Activated CD4-positive, alpha-beta T cell treated with anti-CD3 and anti-CD28 coated beads, Interleukin-2, amount 10 ng/mL, durations not matched to agents 7 days and 5 days (primary cell): Measurements from ENCODE around the gene GCGR. TPM values are rescaled to one million over a fixed set of nuclear protein-coding genes. Genes with fewer than 3 reads are reported as not detected.

Experiments used
- CTCF ChIA-PET: fragments of 350-600 bp; sonication (Branson Sonifier 250); formaldehyde crosslinking; loops from one replicate; lab custom pipeline; 2021; ENCODE audit warnings: antibody characterized with exemption; lab: Charles Lee
- POLR2A ChIA-PET: fragments of 350-600 bp; sonication (Branson Sonifier 250); formaldehyde crosslinking; loops from one replicate; lab custom pipeline; 2021; ENCODE audit warnings: antibody characterized with exemption; lab: Charles Lee
- DNase-seq: peaks from one replicate; pipeline ENCODE4 v3.0.0-alpha.2; 2020
- H3K27ac Mint-ChIP-seq: one replicate; pipeline ENCODE4 v1.8.0; 2021; ENCODE audit warnings: mild to moderate bottlenecking, moderate library complexity, mixed read lengths
- H3K27me3 Mint-ChIP-seq: one replicate; pipeline ENCODE4 v1.8.0; 2021; ENCODE audit warnings: mixed read lengths
- H3K36me3 Mint-ChIP-seq: one replicate; pipeline ENCODE4 v1.8.0; 2021; ENCODE audit warnings: low read depth, mixed read lengths
- H3K4me1 Mint-ChIP-seq: one replicate; pipeline ENCODE4 v1.8.0; 2021; ENCODE audit warnings: mixed read lengths
- H3K4me3 Mint-ChIP-seq: one replicate; pipeline ENCODE4 v1.8.0; 2021; ENCODE audit warnings: mild to moderate bottlenecking, moderate library complexity, mixed read lengths
- H3K9me3 Mint-ChIP-seq: one replicate; pipeline ENCODE4 v1.8.0; 2021; ENCODE audit warnings: mixed read lengths
- total RNA-seq, 2 experiments: library from RNA; stranded (reverse); gene quantifications; one replicate each; pipeline ENCODE4 v1.2.3, GENCODE V29; 2021

Gene GCGR
- total RNA-seq, 2 experiments from 2014 or later = not detected

- no peak overlapping the region for H3K27ac Mint-ChIP-seq
- ChIA-PET CTCF (interaction anchor here (0.5 to 0.7 kb wide), 3 partner anchors 15 to 1404 kb away, joined by 3 to 4 read pairs (median 4); no protein-coding TSS in a partner anchor), POLR2A (no interaction called here)
- DNase-seq = no peak
- no peaks in the 10 kb centered on the region for H3K9me3 Mint-ChIP-seq
- H3K4me1 Mint-ChIP-seq = no peaks in the 10 kb centered on the region
- no peaks in the 10 kb centered on the region for H3K36me3 Mint-ChIP-seq
- no peak overlapping the region for H3K4me3 Mint-ChIP-seq
- peaks cover 32% of the 10 kb centered on the region for H3K27me3 Mint-ChIP-seq
Observed at GRCh38 chr17:81807210-81807719, 3.3 kb downstream of the GCGR start.

DNA sequence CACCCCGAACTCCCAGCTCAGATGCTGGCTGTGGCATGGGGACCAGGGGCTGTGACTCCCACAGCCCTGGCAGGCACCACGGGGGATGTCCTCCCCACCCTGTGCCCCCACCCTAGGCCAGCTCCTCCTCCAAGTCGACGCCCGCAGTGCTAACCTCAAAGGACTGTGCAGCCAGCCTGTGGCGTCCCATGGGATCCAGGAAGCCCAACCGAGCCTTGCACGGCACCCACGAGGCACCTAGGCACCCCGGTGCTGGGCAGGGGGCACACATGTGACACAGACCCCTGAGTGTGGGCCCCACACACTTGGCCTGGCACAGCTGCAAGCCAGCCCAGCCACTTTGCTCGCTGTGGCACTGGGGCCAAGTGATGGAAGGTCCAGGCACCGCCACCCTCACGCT is 3.9 kb downstream of the GCGR start:
- Mint-ChIP-seq H3K4me1 (no peaks in the 10 kb centered on the region), H3K27me3 (peaks cover 27% of the 10 kb centered on the region), H3K36me3 (no peaks in the 10 kb centered on the region), H3K4me3 (no peak overlapping the region), H3K9me3 (no peaks in the 10 kb centered on the region), H3K27ac (no peak overlapping the region)
- no peak for DNase-seq
- CTCF ChIA-PET = interaction anchor here (0.6 to 1.4 kb wide), 2 partner anchors 152 to 1404 kb away, joined by 3 to 4 read pairs; no protein-coding TSS in a partner anchor
- POLR2A ChIA-PET = no interaction called here

GRCh38 chr17:81808778-81809555 is 5.0 kb downstream of the GCGR start:
- H3K4me1 Mint-ChIP-seq = no peaks in the 10 kb centered on the region
- H3K9me3 Mint-ChIP-seq = no peaks in the 10 kb centered on the region
- ChIA-PET POLR2A (no interaction called here), CTCF (interaction anchor here (1.4 kb wide), 1 partner anchor 150 kb away, joined by 3 read pairs; no protein-coding TSS in a partner anchor)
- H3K36me3 Mint-ChIP-seq = no peaks in the 10 kb centered on the region
- H3K27ac Mint-ChIP-seq = peak overlapping the region; percentile 73
- DNase-seq = no peak
- H3K27me3 Mint-ChIP-seq = peaks cover 20% of the 10 kb centered on the region
- H3K4me3 Mint-ChIP-seq = no peak overlapping the region

GRCh38 chr17:81809556-81809998 is 5.6 kb downstream of the GCGR start:
- CTCF ChIA-PET = no interaction called here
- H3K4me1 Mint-ChIP-seq = no peaks in the 10 kb centered on the region
- DNase-seq = no peak
- peaks cover 20% of the 10 kb centered on the region for H3K27me3 Mint-ChIP-seq
- H3K9me3 Mint-ChIP-seq = no peaks in the 10 kb centered on the region
- H3K4me3 Mint-ChIP-seq = no peak overlapping the region
- POLR2A ChIA-PET = no interaction called here
- no peak overlapping the region for H3K27ac Mint-ChIP-seq
- no peaks in the 10 kb centered on the region for H3K36me3 Mint-ChIP-seq

- H3K36me3 Mint-ChIP-seq = no peaks in the 10 kb centered on the region
- H3K4me1 Mint-ChIP-seq = no peaks in the 10 kb centered on the region
- peaks cover 15% of the 10 kb centered on the region for H3K27me3 Mint-ChIP-seq
- no peaks in the 10 kb centered on the region for H3K9me3 Mint-ChIP-seq
- ChIA-PET POLR2A (no interaction called here), CTCF (no interaction called here)
- H3K4me3 Mint-ChIP-seq = no peak overlapping the region
- H3K27ac Mint-ChIP-seq = no peak overlapping the region
- no peak for DNase-seq
Observed at GRCh38 chr17:81810476-81810875, 6.5 kb downstream of the GCGR start.

GRCh38 chr17:81810892-81811704 is 7.1 kb downstream of the GCGR start:
- H3K4me1 Mint-ChIP-seq = no peaks in the 10 kb centered on the region
- no peaks in the 10 kb centered on the region for H3K9me3 Mint-ChIP-seq
- POLR2A ChIA-PET = no interaction called here
- H3K36me3 Mint-ChIP-seq = no peaks in the 10 kb centered on the region
- no peak for DNase-seq
- no peak overlapping the region for H3K27ac Mint-ChIP-seq
- peaks cover 15% of the 10 kb centered on the region for H3K27me3 Mint-ChIP-seq
- H3K4me3 Mint-ChIP-seq = no peak overlapping the region
- CTCF ChIA-PET = no interaction called here

DNA sequence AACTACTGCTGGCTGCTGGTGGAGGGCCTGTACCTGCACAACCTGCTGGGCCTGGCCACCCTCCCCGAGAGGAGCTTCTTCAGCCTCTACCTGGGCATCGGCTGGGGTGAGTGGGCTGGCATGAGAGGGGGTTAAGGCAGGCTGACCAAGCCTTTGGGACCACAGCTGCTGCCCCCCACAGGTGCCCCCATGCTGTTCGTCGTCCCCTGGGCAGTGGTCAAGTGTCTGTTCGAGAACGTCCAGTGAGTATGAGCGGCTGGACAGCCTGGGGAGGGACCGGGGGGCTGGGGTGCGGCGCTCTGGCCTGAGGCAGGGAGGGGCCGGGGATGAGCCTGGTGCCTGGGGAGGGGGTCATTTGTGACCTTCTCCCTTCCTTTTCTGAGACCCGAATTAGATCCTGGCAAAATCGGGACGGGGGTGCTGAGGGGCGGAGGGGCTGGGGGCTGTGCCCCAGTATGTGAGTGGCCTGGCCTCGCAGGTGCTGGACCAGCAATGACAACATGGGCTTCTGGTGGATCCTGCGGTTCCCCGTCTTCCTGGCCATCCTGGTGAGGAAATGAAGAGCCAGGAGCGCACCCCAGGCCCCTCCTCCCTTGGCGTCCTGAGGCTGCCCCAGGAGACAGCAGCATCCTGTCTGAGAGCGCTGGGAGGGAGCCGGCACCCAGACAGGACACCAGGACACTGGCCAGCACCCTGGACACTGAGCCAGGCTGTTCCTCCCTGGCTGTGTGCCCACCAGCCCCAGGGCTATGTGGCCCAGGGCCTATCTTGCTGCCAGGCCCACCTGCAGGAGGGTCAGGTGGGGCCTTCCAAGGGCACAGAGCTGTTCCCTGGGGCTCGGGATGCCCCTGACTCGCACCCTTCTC is 8.0 kb downstream of the GCGR start:
- Mint-ChIP-seq H3K27ac (no peak overlapping the region), H3K9me3 (no peaks in the 10 kb centered on the region), H3K4me3 (no peak overlapping the region), H3K27me3 (peaks cover 14% of the 10 kb centered on the region), H3K4me1 (no peaks in the 10 kb centered on the region), H3K36me3 (no peaks in the 10 kb centered on the region)
- ChIA-PET CTCF (no interaction called here), POLR2A (no interaction called here)
- no peak for DNase-seq

- Mint-ChIP-seq H3K4me3 (no peak overlapping the region), H3K27me3 (peaks cover 14% of the 10 kb centered on the region), H3K36me3 (no peaks in the 10 kb centered on the region), H3K9me3 (no peaks in the 10 kb centered on the region), H3K27ac (no peak overlapping the region), H3K4me1 (no peaks in the 10 kb centered on the region)
- ChIA-PET CTCF (no interaction called here), POLR2A (no interaction called here)
- DNase-seq = no peak
Observed at GRCh38 chr17:81812571-81813370, 8.8 kb downstream of the GCGR start.

- ChIA-PET POLR2A (no interaction called here), CTCF (no interaction called here)
- H3K9me3 Mint-ChIP-seq = no peaks in the 10 kb centered on the region
- H3K4me3 Mint-ChIP-seq = no peak overlapping the region
- H3K4me1 Mint-ChIP-seq = no peaks in the 10 kb centered on the region
- no peaks in the 10 kb centered on the region for H3K36me3 Mint-ChIP-seq
- H3K27me3 Mint-ChIP-seq = peaks cover 14% of the 10 kb centered on the region
- no peak overlapping the region for H3K27ac Mint-ChIP-seq
- DNase-seq = no peak
Observed at GRCh38 chr17:81813371-81813684, 9.4 kb downstream of the GCGR start.

GRCh38 chr17:81813861-81814683 is 10.1 kb downstream of the GCGR start:
- POLR2A ChIA-PET = no interaction called here
- CTCF ChIA-PET = no interaction called here
- no peaks in the 10 kb centered on the region for H3K36me3 Mint-ChIP-seq
- H3K4me1 Mint-ChIP-seq = no peaks in the 10 kb centered on the region
- H3K27ac Mint-ChIP-seq = no peak overlapping the region
- H3K9me3 Mint-ChIP-seq = no peaks in the 10 kb centered on the region
- peaks cover 13% of the 10 kb centered on the region for H3K27me3 Mint-ChIP-seq
- no peak overlapping the region for H3K4me3 Mint-ChIP-seq
- no peak for DNase-seq

DNA sequence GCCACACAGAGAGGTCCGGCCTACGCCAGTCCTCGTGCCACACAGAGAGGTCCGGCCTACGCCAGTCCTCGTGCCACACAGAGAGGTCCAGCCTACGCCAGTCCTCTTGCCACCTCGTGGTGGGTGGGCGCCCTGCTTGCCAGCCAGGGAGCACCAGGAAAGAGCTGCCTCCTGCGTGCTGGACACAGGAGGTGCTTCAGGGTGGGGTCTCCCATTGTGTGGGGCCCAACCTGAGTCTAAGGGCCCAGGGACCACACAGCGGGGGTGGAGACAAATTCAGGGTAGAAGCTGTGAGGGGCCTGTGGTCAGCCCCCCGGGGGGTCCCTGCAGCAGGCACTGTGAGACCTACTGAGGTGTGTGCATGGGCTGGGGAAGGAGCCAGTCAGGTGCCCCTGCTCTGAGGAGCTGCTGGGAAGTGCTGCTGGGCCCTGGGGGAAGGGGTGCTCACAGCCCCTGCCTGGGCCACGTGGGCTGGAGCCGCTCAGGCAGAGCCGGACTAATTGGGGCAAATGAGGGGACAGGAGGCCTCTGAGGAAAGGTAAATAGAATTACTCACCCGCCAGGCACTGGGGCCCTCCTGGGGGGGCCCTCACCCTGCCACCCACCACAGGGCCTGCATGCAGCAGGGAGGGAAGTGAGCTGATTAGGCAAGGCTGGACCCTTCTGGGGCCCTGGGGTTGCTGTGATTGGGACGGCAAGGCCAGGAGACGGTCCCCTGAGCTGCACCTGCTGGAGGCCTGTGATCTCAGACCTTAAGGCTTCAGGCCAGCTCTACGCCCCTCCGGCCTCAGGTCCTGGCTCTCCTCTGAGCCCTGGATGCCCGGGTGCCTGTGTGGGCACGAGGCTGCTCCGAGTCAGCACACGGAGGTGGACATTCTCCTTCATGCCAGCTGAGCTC is 11.0 kb downstream of the GCGR start:
- Mint-ChIP-seq H3K4me3 (no peak overlapping the region), H3K4me1 (no peaks in the 10 kb centered on the region), H3K27ac (no peak overlapping the region), H3K27me3 (peaks cover 7% of the 10 kb centered on the region), H3K9me3 (no peaks in the 10 kb centered on the region), H3K36me3 (no peaks in the 10 kb centered on the region)
- ChIA-PET CTCF (no interaction called here), POLR2A (no interaction called here)
- DNase-seq = no peak
